ENCODE data around the gene ZBTB12. TPM values are rescaled to one million over a fixed set of nuclear protein-coding genes. Genes with fewer than 3 reads are reported as not detected.
A peak's percentile ranks its signal among the peaks of the same experiment; 100 is the strongest.
"Not testable (repeated sequence)": the region's sequence is repeated elsewhere in the genome, so short reads cannot be mapped to it uniquely, and the experiment has no call there.

ZBTB12 gene
- total and polyA plus RNA-seq, 2 donors = 4.8 to 10.1 TPM

DNA sequence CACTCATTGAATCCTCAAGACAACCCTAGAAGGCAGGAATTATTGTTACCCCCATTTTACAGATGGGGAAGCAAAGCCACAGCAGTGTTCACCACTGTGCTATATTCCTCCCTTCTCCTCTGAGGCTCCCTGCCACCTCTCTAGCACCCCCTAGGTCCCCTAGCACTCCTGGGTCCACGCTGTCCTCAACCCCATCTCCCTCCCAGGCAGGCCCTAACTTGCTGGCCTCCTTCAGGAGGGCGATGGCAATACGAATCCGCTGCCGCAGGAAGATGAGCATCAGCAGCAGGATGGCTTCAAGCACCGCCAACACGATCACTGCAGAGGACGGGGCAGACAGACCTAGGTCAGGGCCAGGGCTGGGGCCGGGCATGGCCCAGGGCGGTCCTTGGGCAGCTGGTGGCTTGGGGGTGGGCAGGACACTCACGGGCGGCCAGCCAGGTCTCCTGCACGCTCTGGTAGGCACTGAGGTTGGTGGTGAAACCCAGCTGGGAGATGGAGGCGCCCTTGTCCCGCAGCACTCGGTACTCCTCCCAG is 31.4 kb downstream of the ZBTB12 start:
- DNase-seq (ENCODE audit: extremely low spot score) = no peak

GRCh38 chr6:31869343-31869742 is 32.5 kb downstream of the ZBTB12 start:
- no peak overlapping the region for H3K27ac ChIP-seq (ENCODE audit: low read depth)
- 81% methylated on average over 8 of the region's 8 CpGs for WGBS
- no peak overlapping the region for H3K4me3 ChIP-seq (ENCODE audit: low read depth, low read length)
- H3K4me1 ChIP-seq (ENCODE audit: insufficient read depth) = no peaks in the 10 kb centered on the region
- no peak for DNase-seq (ENCODE audit: extremely low spot score)
- H3K36me3 ChIP-seq (ENCODE audit: insufficient read depth) = no peaks in the 10 kb centered on the region

More for the DNA sequence above, 31.4 kb downstream of the ZBTB12 start:
- Histone ChIP-seq H3K36me3 (ENCODE audit: insufficient read depth) (no peaks in the 10 kb centered on the region), H3K4me1 (ENCODE audit: insufficient read depth) (no peaks in the 10 kb centered on the region), H3K27ac (ENCODE audit: low read depth) (no peak overlapping the region), H3K4me3 (ENCODE audit: low read depth, low read length) (no peak overlapping the region)
- WGBS = 65% methylated on average over 16 of the region's 16 CpGs

DNA sequence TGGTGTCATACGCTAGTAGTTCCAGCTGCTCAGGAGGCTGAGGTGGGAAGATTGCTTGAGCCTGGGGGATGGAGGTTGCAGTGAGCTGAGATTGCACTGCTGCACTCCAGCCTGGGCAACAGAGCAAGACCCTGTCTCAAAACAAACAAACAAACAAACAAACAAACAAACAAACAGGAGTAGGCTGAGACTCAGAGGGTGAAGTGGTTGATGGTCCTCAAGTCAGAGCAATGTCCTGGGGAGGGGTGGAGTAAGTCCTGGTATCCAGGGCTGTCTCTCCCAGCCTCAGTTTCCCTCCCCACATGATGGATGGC is 33.3 kb downstream of the ZBTB12 start:
- H3K27ac ChIP-seq (ENCODE audit: low read depth); H3K4me3 ChIP-seq (ENCODE audit: low read depth, low read length); H3K36me3 ChIP-seq (ENCODE audit: insufficient read depth); H3K4me1 ChIP-seq (ENCODE audit: insufficient read depth); DNase-seq (ENCODE audit: extremely low spot score): not testable (repeated sequence)
- 90% methylated on average over 1 of the region's 1 CpG for WGBS

GRCh38 chr6:31865205-31866118 is 36.4 kb downstream of the ZBTB12 start:
- H3K27ac ChIP-seq (ENCODE audit: low read depth) = no peak overlapping the region
- H3K4me1 ChIP-seq (ENCODE audit: insufficient read depth) = no peaks in the 10 kb centered on the region
- 85% methylated on average over 21 of the region's 21 CpGs for WGBS
- H3K36me3 ChIP-seq (ENCODE audit: insufficient read depth) = no peaks in the 10 kb centered on the region
- H3K4me3 ChIP-seq (ENCODE audit: low read depth, low read length) = no peak overlapping the region
- no peak for DNase-seq (ENCODE audit: extremely low spot score)

- no peak for DNase-seq (ENCODE audit: extremely low spot score)
- WGBS = 86% methylated on average over 8 of the region's 8 CpGs
- H3K27ac ChIP-seq (ENCODE audit: low read depth) = no peak overlapping the region
- H3K36me3 ChIP-seq (ENCODE audit: insufficient read depth) = no peaks in the 10 kb centered on the region
- H3K4me1 ChIP-seq (ENCODE audit: insufficient read depth) = no peaks in the 10 kb centered on the region
- no peak overlapping the region for H3K4me3 ChIP-seq (ENCODE audit: low read depth, low read length)
Measured at GRCh38 chr6:31864818-31865204, 37.1 kb downstream of the ZBTB12 start.

GRCh38 chr6:31864123-31864562 is 37.7 kb downstream of the ZBTB12 start:
- 17% methylated on average over 16 of the region's 16 CpGs for WGBS
- peak overlapping the region; percentile 5 for H3K27ac ChIP-seq (ENCODE audit: low read depth)
- not testable (repeated sequence) for H3K4me3 ChIP-seq (ENCODE audit: low read depth, low read length); H3K4me1 ChIP-seq (ENCODE audit: insufficient read depth); DNase-seq (ENCODE audit: extremely low spot score); H3K36me3 ChIP-seq (ENCODE audit: insufficient read depth)

- Histone ChIP-seq H3K4me1 (ENCODE audit: insufficient read depth) (no peaks in the 10 kb centered on the region), H3K4me3 (ENCODE audit: low read depth, low read length) (peak within 1 kb of the TSS; percentile 55), H3K36me3 (ENCODE audit: insufficient read depth) (no peaks in the 10 kb centered on the region), H3K27ac (ENCODE audit: low read depth) (peak within 1 kb of the TSS; percentile 81)
- peak; percentile 100 for DNase-seq (ENCODE audit: extremely low spot score)
- WGBS = under 1% methylated on average over 64 of the region's 64 CpGs
Measured at GRCh38 chr6:31862344-31863235, 39.3 kb downstream of the ZBTB12 start, which contains the start of gene NEU1. Gene NEU1, minus strand, starts transcription at chr6:31862821. Its CDS starts 45 bp downstream, at chr6:31862776.

GRCh38 chr6:31861919-31862343 is 40.0 kb downstream of the ZBTB12 start:
- WGBS = 36% methylated on average over 17 of the region's 17 CpGs
- DNase-seq (ENCODE audit: extremely low spot score) = no peak
- peak overlapping the region; percentile 55 for H3K4me3 ChIP-seq (ENCODE audit: low read depth, low read length)
- H3K36me3 ChIP-seq (ENCODE audit: insufficient read depth) = no peaks in the 10 kb centered on the region
- H3K27ac ChIP-seq (ENCODE audit: low read depth) = peak overlapping the region; percentile 81
- H3K4me1 ChIP-seq (ENCODE audit: insufficient read depth) = no peaks in the 10 kb centered on the region

GRCh38 chr6:31861150-31861549 is 40.7 kb downstream of the ZBTB12 start:
- 92% methylated on average over 7 of the region's 7 CpGs for WGBS
- no peak overlapping the region for H3K4me3 ChIP-seq (ENCODE audit: low read depth, low read length)
- no peak for DNase-seq (ENCODE audit: extremely low spot score)
- no peaks in the 10 kb centered on the region for H3K4me1 ChIP-seq (ENCODE audit: insufficient read depth)
- H3K36me3 ChIP-seq (ENCODE audit: insufficient read depth) = no peaks in the 10 kb centered on the region
- H3K27ac ChIP-seq (ENCODE audit: low read depth) = no peak overlapping the region

GRCh38 chr6:31860349-31860748 is 41.5 kb downstream of the ZBTB12 start:
- no peak for DNase-seq (ENCODE audit: extremely low spot score)

DNA sequence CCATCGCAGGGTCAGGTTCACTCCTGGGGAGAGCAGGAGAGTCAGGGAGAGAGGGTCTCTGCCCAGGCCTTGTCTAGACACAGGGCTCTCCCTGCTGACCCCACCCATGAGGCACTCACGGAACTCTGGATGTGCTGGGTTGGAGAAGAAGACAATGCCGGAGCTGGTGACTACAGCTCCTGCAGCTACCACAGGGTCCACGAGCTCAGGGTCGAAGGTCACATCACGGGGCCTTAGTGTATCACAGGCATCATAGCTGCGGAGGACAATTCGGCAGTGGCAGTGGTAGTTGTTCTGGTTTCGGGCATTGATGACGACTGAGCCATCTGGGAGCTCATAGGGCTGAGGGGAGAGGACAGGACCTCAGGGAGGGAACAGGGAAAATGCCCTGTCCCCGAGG is 42.0 kb downstream of the ZBTB12 start:
- DNase-seq (ENCODE audit: extremely low spot score) = no peak
- Histone ChIP-seq H3K4me3 (ENCODE audit: low read depth, low read length) (no peak overlapping the region), H3K4me1 (ENCODE audit: insufficient read depth) (no peaks in the 10 kb centered on the region), H3K36me3 (ENCODE audit: insufficient read depth) (no peaks in the 10 kb centered on the region), H3K27ac (ENCODE audit: low read depth) (no peak overlapping the region)
- WGBS = 91% methylated on average over 11 of the region's 11 CpGs

More at GRCh38 chr6:31860349-31860748, 41.5 kb downstream of the ZBTB12 start:
- Histone ChIP-seq H3K27ac (ENCODE audit: low read depth) (no peak overlapping the region), H3K4me1 (ENCODE audit: insufficient read depth) (no peaks in the 10 kb centered on the region), H3K4me3 (ENCODE audit: low read depth, low read length) (no peak overlapping the region), H3K36me3 (ENCODE audit: insufficient read depth) (no peaks in the 10 kb centered on the region)
- WGBS = 95% methylated on average over 13 of the region's 13 CpGs

- WGBS = 95% methylated on average over 8 of the region's 8 CpGs
- H3K27ac ChIP-seq (ENCODE audit: low read depth) = no peak overlapping the region
- no peaks in the 10 kb centered on the region for H3K4me1 ChIP-seq (ENCODE audit: insufficient read depth)
- H3K4me3 ChIP-seq (ENCODE audit: low read depth, low read length) = no peak overlapping the region
- H3K36me3 ChIP-seq (ENCODE audit: insufficient read depth) = no peaks in the 10 kb centered on the region
- no peak for DNase-seq (ENCODE audit: extremely low spot score)
Measured at GRCh38 chr6:31858707-31859106, 43.2 kb downstream of the ZBTB12 start.

GRCh38 chr6:31857774-31858173 is 44.1 kb downstream of the ZBTB12 start:
- H3K36me3 ChIP-seq (ENCODE audit: insufficient read depth); DNase-seq (ENCODE audit: extremely low spot score); H3K27ac ChIP-seq (ENCODE audit: low read depth); H3K4me1 ChIP-seq (ENCODE audit: insufficient read depth); H3K4me3 ChIP-seq (ENCODE audit: low read depth, low read length): not testable (repeated sequence)
- 88% methylated on average over 8 of the region's 8 CpGs for WGBS
